Chondrocyte (in vitro differentiated cells): ENCODE results near the gene SPTLC1. TPM values are rescaled to one million over a fixed set of nuclear protein-coding genes. Genes with fewer than 3 reads are reported as not detected.
"Not testable (repeated sequence)": the region's sequence is repeated elsewhere in the genome, so short reads cannot be mapped to it uniquely, and the experiment has no call there.

Experiments used
- DNase-seq: peaks from one replicate; pipeline ENCODE4 v3.0.0; 2021; ENCODE audit warnings: mixed read lengths, low spot score
- H3K27ac Mint-ChIP-seq: one replicate; pipeline ENCODE4 v1.8.0; 2021; ENCODE audit warnings: mild to moderate bottlenecking, moderate library complexity, mixed read lengths; ENCODE audit not compliant: unreplicated experiment
- H3K27me3 Mint-ChIP-seq: 2 replicates; pipeline ENCODE4 v1.8.0; 2021; ENCODE audit warnings: low read depth, mixed read lengths
- H3K36me3 Mint-ChIP-seq: 2 replicates; pipeline ENCODE4 v1.8.0; 2021; ENCODE audit warnings: low read depth, mixed read lengths
- H3K4me1 Mint-ChIP-seq: 2 replicates; pipeline ENCODE4 v1.8.0; 2021; ENCODE audit warnings: low read depth, mild to moderate bottlenecking, mixed read lengths
- H3K4me3 Mint-ChIP-seq: one replicate; pipeline ENCODE4 v1.8.0; 2021; ENCODE audit warnings: mild to moderate bottlenecking, moderate library complexity, mixed read lengths; ENCODE audit not compliant: unreplicated experiment
- H3K9me3 Mint-ChIP-seq: 2 replicates; pipeline ENCODE4 v1.8.0; 2021; ENCODE audit warnings: low read depth, mixed read lengths
- CTCF ChIP-seq: fragments of 200-600 bp; sonication (generic); IDR thresholded peaks from 2 replicates; pipeline ENCODE4 v1.5.0; 2021; ENCODE audit warnings: antibody characterized with exemption, mild to moderate bottlenecking, moderate library complexity
- total RNA-seq: library from RNA; stranded (reverse); gene quantifications from 3 replicates; pipeline ENCODE4 v1.2.1, GENCODE V29; 2021

SPTLC1 gene
- total RNA-seq, 1 donor from 2014 or later: 88.9 TPM

GRCh38 chr9:92019658-92020057, 95.6 kb downstream of the SPTLC1 start:
- H3K4me3 Mint-ChIP-seq: no peak overlapping the region
- no peak overlapping the region for H3K27ac Mint-ChIP-seq
- TF ChIP-seq CTCF: no peak
- peaks cover 17% of the 10 kb centered on the region for H3K9me3 Mint-ChIP-seq
- peaks cover 22% of the 10 kb centered on the region for H3K4me1 Mint-ChIP-seq
- H3K27me3 Mint-ChIP-seq: no peaks in the 10 kb centered on the region
- DNase-seq: no peak
- H3K36me3 Mint-ChIP-seq: peaks cover 4% of the 10 kb centered on the region

- no peak overlapping the region for H3K27ac Mint-ChIP-seq
These were observed 104.3 kb downstream of the SPTLC1 start for GRCh38 chr9:92010705-92011536.

GRCh38 chr9:92010253-92010652, 105.0 kb downstream of the SPTLC1 start:
- H3K9me3 Mint-ChIP-seq: peaks cover 11% of the 10 kb centered on the region
- not testable (repeated sequence) for H3K27ac Mint-ChIP-seq, H3K36me3 Mint-ChIP-seq, H3K4me3 Mint-ChIP-seq, H3K27me3 Mint-ChIP-seq, DNase-seq, H3K4me1 Mint-ChIP-seq

More at GRCh38 chr9:92010705-92011536, 104.3 kb downstream of the SPTLC1 start:
- H3K27me3 Mint-ChIP-seq: no peaks in the 10 kb centered on the region
- no peak for TF ChIP-seq CTCF
- peaks cover 11% of the 10 kb centered on the region for H3K9me3 Mint-ChIP-seq
- H3K4me3 Mint-ChIP-seq: no peak overlapping the region
- H3K36me3 Mint-ChIP-seq: peaks cover 3% of the 10 kb centered on the region
- H3K4me1 Mint-ChIP-seq: peaks cover 4% of the 10 kb centered on the region
- no peak for DNase-seq

- TF ChIP-seq CTCF: no peak
- Mint-ChIP-seq H3K4me3 (no peak overlapping the region), H3K4me1 (peaks cover 4% of the 10 kb centered on the region), H3K27ac (no peak overlapping the region), H3K36me3 (no peaks in the 10 kb centered on the region), H3K27me3 (no peaks in the 10 kb centered on the region), H3K9me3 (no peaks in the 10 kb centered on the region)
- no peak for DNase-seq
These were observed 107.2 kb downstream of the SPTLC1 start for GRCh38 chr9:92008041-92008440.

- TF ChIP-seq CTCF: no peak
- H3K27ac Mint-ChIP-seq: no peak overlapping the region
- no peaks in the 10 kb centered on the region for H3K27me3 Mint-ChIP-seq
- DNase-seq: no peak
- no peaks in the 10 kb centered on the region for H3K4me1 Mint-ChIP-seq
- H3K4me3 Mint-ChIP-seq: no peak overlapping the region
- H3K36me3 Mint-ChIP-seq: no peaks in the 10 kb centered on the region
- H3K9me3 Mint-ChIP-seq: peaks cover 4% of the 10 kb centered on the region
These were observed 111.2 kb downstream of the SPTLC1 start for GRCh38 chr9:92004045-92004392.
